ENCODE measurements around the gene MTUS2. TPM values are rescaled to one million over a fixed set of nuclear protein-coding genes. Genes with fewer than 3 reads are reported as not detected.
A peak's percentile ranks its signal among the peaks of the same experiment; 100 is the strongest.

Gene MTUS2
- polyA plus RNA-seq, 6 donors from 2014 or later: 0.06 TPM; not detected in 5

GRCh38 chr13:29428310-29429181 is 608.4 kb downstream of the MTUS2 start:
- Mint-ChIP-seq H3K36me3 (no peaks in the 10 kb centered on the region), H3K4me1 (peaks cover 4 to 8% (median 6%) of the 10 kb centered on the region in 3 donors), H3K4me3 (peak overlapping the region in 6 of 8 donors; percentile 12 to 72 (median 60)), H3K27ac (peak overlapping the region in 1 of 6 donors; percentile 51), H3K27me3 (peaks cover 42 to 62% (median 51%) of the 10 kb centered on the region in 3 donors), H3K9me3 (no peaks in the 10 kb centered on the region)
- ATAC-seq (ENCODE audit: low read depth in 2 of 2) (no peak), DNase-seq (no peak)

- peaks cover 42 to 62% (median 51%) of the 10 kb centered on the region in 3 donors for H3K27me3 Mint-ChIP-seq
- no peak overlapping the region for H3K4me3 Mint-ChIP-seq
- H3K36me3 Mint-ChIP-seq: no peaks in the 10 kb centered on the region
- ATAC-seq (ENCODE audit: low read depth in 2 of 2) (no peak), DNase-seq (no peak)
- H3K4me1 Mint-ChIP-seq: peaks cover 6 to 13% (median 9%) of the 10 kb centered on the region in 3 donors
- no peak overlapping the region for H3K27ac Mint-ChIP-seq
- H3K9me3 Mint-ChIP-seq: no peaks in the 10 kb centered on the region
Observed at GRCh38 chr13:29429286-29429900, 609.3 kb downstream of the MTUS2 start.

GRCh38 chr13:29434217-29434945 is 614.2 kb downstream of the MTUS2 start:
- Mint-ChIP-seq H3K36me3 (no peaks in the 10 kb centered on the region), H3K4me3 (peak overlapping the region in 5 of 8 donors; percentile 5 to 35 (median 25)), H3K27ac (peak overlapping the region in 4 of 6 donors; percentile 2 to 29 (median 4)), H3K4me1 (peaks cover 9 to 19% (median 13%) of the 10 kb centered on the region in 3 donors), H3K27me3 (peaks cover 19 to 25% (median 24%) of the 10 kb centered on the region in 3 donors), H3K9me3 (no peaks in the 10 kb centered on the region)
- ATAC-seq (ENCODE audit: low read depth in 2 of 2) (peak; percentile 90 to 95), DNase-seq (peak; percentile 51)

GRCh38 chr13:29435125-29435911 is 615.2 kb downstream of the MTUS2 start:
- Mint-ChIP-seq H3K4me1 (peaks cover 9 to 19% (median 13%) of the 10 kb centered on the region in 3 donors), H3K27ac (peak overlapping the region in 3 of 6 donors; percentile 2 to 7 (median 3)), H3K27me3 (peaks cover 17 to 24% (median 22%) of the 10 kb centered on the region in 3 donors), H3K4me3 (peak overlapping the region in 1 of 8 donors; percentile 5), H3K9me3 (no peaks in the 10 kb centered on the region), H3K36me3 (no peaks in the 10 kb centered on the region)
- no peak for DNase-seq
- ATAC-seq (ENCODE audit: low read depth in 2 of 2): no peak

GRCh38 chr13:29436291-29436690 is 616.2 kb downstream of the MTUS2 start:
- Mint-ChIP-seq H3K4me3 (no peak overlapping the region), H3K9me3 (no peaks in the 10 kb centered on the region), H3K4me1 (peaks cover 9 to 19% (median 13%) of the 10 kb centered on the region in 3 donors), H3K27me3 (peaks cover 11 to 25% (median 22%) of the 10 kb centered on the region in 3 donors), H3K27ac (peak overlapping the region in 1 of 6 donors; percentile 34), H3K36me3 (no peaks in the 10 kb centered on the region)
- ATAC-seq (ENCODE audit: low read depth in 2 of 2) (no peak), DNase-seq (no peak)

- no peak for DNase-seq
- Mint-ChIP-seq H3K4me1 (peaks cover 9 to 19% (median 13%) of the 10 kb centered on the region in 3 donors), H3K27me3 (peaks cover 8 to 23% (median 20%) of the 10 kb centered on the region in 3 donors), H3K36me3 (no peaks in the 10 kb centered on the region), H3K27ac (no peak overlapping the region), H3K9me3 (no peaks in the 10 kb centered on the region), H3K4me3 (no peak overlapping the region)
- no peak for ATAC-seq (ENCODE audit: low read depth in 2 of 2)
Observed at GRCh38 chr13:29436721-29437280, 616.7 kb downstream of the MTUS2 start.

GRCh38 chr13:29438769-29439168 is 618.6 kb downstream of the MTUS2 start:
- no peak overlapping the region for H3K27ac Mint-ChIP-seq
- H3K27me3 Mint-ChIP-seq: peaks cover 6 to 40% (median 38%) of the 10 kb centered on the region in 3 donors
- no peaks in the 10 kb centered on the region for H3K9me3 Mint-ChIP-seq
- DNase-seq: no peak
- H3K4me3 Mint-ChIP-seq: no peak overlapping the region
- H3K4me1 Mint-ChIP-seq: peaks cover 9 to 19% (median 13%) of the 10 kb centered on the region in 3 donors
- H3K36me3 Mint-ChIP-seq: no peaks in the 10 kb centered on the region
- no peak for ATAC-seq (ENCODE audit: low read depth in 2 of 2)

GRCh38 chr13:29439601-29440388 is 619.7 kb downstream of the MTUS2 start:
- H3K4me1 Mint-ChIP-seq: peaks cover 3 to 11% (median 6%) of the 10 kb centered on the region in 3 donors
- peak overlapping the region in 1 of 6 donors; percentile 89 for H3K27ac Mint-ChIP-seq
- DNase-seq (no peak), ATAC-seq (ENCODE audit: low read depth in 2 of 2) (no peak)
- H3K4me3 Mint-ChIP-seq: no peak overlapping the region
- H3K36me3 Mint-ChIP-seq: no peaks in the 10 kb centered on the region
- H3K9me3 Mint-ChIP-seq: no peaks in the 10 kb centered on the region
- peaks cover 6 to 46% (median 38%) of the 10 kb centered on the region in 3 donors for H3K27me3 Mint-ChIP-seq

GRCh38 chr13:29441306-29441705 is 621.2 kb downstream of the MTUS2 start:
- DNase-seq (no peak), ATAC-seq (ENCODE audit: low read depth in 2 of 2) (no peak)
- Mint-ChIP-seq H3K4me1 (peaks cover 0 to 4% (median 0%) of the 10 kb centered on the region in 3 donors), H3K27me3 (peaks cover 6 to 46% (median 38%) of the 10 kb centered on the region in 3 donors), H3K4me3 (no peak overlapping the region), H3K27ac (no peak overlapping the region), H3K36me3 (no peaks in the 10 kb centered on the region), H3K9me3 (no peaks in the 10 kb centered on the region)

GRCh38 chr13:29446016-29446415 is 625.9 kb downstream of the MTUS2 start:
- H3K36me3 Mint-ChIP-seq: no peaks in the 10 kb centered on the region
- H3K27me3 Mint-ChIP-seq: peaks cover 16 to 50% (median 37%) of the 10 kb centered on the region in 3 donors
- ATAC-seq (ENCODE audit: low read depth in 2 of 2): no peak
- H3K4me1 Mint-ChIP-seq: no peaks in the 10 kb centered on the region
- DNase-seq: no peak
- H3K27ac Mint-ChIP-seq: no peak overlapping the region
- H3K4me3 Mint-ChIP-seq: no peak overlapping the region
- H3K9me3 Mint-ChIP-seq: peaks cover 0 to 6% (median 1%) of the 10 kb centered on the region in 7 donors

- no peaks in the 10 kb centered on the region for H3K4me1 Mint-ChIP-seq
- H3K27ac Mint-ChIP-seq: no peak overlapping the region
- peaks cover 0 to 6% (median 1%) of the 10 kb centered on the region in 7 donors for H3K9me3 Mint-ChIP-seq
- no peaks in the 10 kb centered on the region for H3K36me3 Mint-ChIP-seq
- ATAC-seq (ENCODE audit: low read depth in 2 of 2) (no peak), DNase-seq (no peak)
- no peak overlapping the region for H3K4me3 Mint-ChIP-seq
- H3K27me3 Mint-ChIP-seq: peaks cover 16 to 37% (median 29%) of the 10 kb centered on the region in 3 donors
Observed at GRCh38 chr13:29448174-29448573, 628.0 kb downstream of the MTUS2 start.

- Mint-ChIP-seq H3K4me3 (no peak overlapping the region), H3K27ac (no peak overlapping the region), H3K4me1 (no peaks in the 10 kb centered on the region), H3K9me3 (peaks cover 0 to 6% (median 1%) of the 10 kb centered on the region in 7 donors), H3K36me3 (no peaks in the 10 kb centered on the region), H3K27me3 (peaks cover 25 to 31% (median 26%) of the 10 kb centered on the region in 3 donors)
- DNase-seq (no peak), ATAC-seq (ENCODE audit: low read depth in 2 of 2) (no peak)
Observed at GRCh38 chr13:29449726-29450125, 629.6 kb downstream of the MTUS2 start.

Data from naive B cell (primary cell).